HK-2 (cell line): ENCODE results near the gene ZNF341.

ENCODE experiments used
- DNase-seq: peaks from one replicate; pipeline ENCODE4 v3.0.0-alpha.2; 2018; ENCODE audit not compliant: unreplicated experiment

The ZNF341 gene

DNA sequence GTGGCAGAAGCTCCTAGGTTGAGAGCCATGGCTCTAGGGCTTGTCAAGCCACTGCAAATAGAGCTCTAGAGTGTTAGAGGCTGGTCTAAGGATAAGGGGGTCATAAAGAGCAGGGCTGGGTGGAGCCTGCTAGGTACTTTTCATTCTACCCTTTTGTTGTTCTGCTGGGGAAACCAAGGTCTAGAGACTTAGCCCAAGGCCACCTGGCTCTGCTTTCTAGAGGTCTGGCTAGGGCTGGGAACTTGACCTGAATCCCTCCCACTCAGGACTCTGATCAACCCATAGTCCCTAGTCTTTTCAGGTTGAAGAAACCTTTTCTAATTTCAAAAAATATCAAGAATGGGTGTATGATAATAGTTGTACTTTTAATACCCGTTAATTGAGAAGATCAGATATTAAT, 93.1 kb downstream of the ZNF341 start:
- no peak for DNase-seq

- no peak for DNase-seq
These were observed 93.8 kb downstream of the ZNF341 start for GRCh38 chr20:33825340-33826269.

DNA sequence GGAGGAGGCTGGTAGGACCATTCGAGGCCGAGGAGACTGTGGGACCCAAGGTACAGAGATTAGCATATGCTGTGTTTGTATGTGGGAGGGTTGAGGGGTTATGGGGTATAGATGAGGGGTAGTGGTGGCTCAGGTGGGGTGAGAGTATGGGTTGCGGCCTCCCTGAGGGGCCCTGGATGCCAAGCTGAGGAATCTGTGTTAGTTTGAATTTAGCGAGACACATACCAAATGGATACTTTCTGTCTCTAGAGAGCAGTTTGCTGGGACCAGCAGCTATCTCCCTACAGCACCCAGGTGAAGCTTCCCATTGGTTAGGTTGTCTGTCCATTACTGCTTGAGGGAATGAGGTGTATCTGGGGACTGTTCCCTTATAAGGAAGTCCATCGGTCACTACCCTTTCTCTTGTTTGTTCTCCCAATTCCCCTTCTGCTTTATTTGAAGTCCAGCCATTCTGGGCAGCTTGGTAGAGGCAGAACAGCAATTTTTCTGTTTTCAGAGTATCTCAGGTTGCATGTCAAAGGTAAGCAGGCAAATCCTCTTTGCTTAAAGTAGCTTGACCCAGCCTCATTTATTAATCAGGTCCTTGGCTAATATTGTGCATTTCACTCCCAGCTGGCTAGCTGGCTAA, 94.6 kb downstream of the ZNF341 start:
- DNase-seq = no peak

GRCh38 chr20:33827109-33827508, 95.3 kb downstream of the ZNF341 start:
- DNase-seq = no peak

DNA sequence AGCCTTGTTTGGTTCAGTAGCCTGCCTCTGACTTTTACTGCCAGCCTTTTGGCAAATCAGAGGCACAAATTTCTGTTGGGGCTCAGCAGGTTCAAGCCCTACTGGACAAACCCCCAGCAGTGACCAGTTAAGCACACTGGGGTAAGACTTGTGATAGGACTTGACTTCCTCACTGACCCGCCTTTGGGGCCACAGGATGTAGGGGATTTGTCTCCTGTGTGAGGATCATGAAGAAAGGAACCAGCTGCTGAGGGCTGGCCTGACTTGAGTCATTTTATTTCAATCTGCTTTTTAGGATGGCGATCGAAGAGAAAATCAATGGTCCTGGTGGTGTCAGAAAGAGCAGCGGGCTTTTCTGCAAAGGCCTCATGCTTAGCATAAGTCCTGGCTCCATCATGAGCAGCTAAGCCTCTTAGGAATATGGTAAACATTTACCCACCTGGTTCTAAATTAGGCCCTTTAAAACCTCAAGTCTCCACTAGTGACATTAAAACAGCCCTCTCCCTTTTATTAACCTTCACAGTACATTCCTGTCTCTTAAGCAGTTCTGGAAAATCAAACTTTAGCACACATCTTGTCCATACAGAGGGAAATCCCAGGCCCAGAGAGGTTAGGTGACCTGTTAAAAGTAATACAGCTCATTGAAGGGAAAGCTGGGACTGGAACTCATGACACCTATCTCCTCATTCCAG, 96.0 kb downstream of the ZNF341 start:
- DNase-seq = no peak

DNA sequence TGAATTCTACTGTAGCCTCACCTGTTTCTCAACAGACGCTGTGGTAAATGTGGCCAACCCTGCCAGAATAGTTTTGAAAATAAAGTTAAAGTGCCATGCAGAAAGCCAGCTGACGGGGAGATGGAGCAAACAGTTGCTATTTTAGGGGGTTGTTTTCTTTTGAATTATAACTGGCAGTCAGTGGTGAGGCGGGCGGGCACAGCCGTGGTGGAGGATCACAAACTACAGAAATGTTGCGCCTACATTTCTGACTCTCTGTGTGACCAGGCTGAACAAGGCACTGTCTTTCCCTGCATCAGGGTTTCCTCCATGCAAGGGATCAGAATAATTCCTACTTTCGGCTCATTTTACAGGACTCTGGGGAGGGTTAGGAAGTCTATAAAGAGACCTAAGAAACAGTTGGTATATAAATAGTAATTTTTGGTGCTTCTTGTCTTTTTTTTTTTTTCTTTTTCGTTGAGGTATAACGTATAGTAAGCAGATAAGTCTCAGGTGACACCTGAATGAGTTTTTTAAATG, 96.6 kb downstream of the ZNF341 start:
- DNase-seq = no peak

- no peak for DNase-seq
These were observed 97.3 kb downstream of the ZNF341 start for GRCh38 chr20:33828967-33829560.

DNA sequence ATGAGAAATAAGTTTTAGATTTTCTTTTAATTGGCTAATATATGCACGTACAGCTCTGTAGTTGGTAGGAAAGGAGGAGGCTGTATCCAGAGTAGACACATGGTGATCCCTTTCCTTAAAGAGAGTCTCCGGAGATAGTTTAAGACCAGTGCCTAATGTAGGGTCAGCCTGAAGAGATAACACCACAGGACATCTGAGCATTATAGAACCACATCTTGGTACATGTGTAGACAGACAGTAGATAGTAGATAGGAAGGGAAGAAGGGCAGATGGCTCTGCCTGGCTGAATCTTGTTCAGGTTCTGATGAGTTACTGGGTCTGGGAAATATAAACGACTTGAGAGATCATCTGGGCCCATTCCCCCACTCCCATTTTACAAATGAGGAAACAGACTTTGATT, 97.8 kb downstream of the ZNF341 start:
- no peak for DNase-seq

- no peak for DNase-seq
These were observed 98.6 kb downstream of the ZNF341 start for GRCh38 chr20:33830371-33830770.

- no peak for DNase-seq
These were observed 100.5 kb downstream of the ZNF341 start for GRCh38 chr20:33832103-33832804.

GRCh38 chr20:33833333-33833732, 101.5 kb downstream of the ZNF341 start:
- no peak for DNase-seq

DNA sequence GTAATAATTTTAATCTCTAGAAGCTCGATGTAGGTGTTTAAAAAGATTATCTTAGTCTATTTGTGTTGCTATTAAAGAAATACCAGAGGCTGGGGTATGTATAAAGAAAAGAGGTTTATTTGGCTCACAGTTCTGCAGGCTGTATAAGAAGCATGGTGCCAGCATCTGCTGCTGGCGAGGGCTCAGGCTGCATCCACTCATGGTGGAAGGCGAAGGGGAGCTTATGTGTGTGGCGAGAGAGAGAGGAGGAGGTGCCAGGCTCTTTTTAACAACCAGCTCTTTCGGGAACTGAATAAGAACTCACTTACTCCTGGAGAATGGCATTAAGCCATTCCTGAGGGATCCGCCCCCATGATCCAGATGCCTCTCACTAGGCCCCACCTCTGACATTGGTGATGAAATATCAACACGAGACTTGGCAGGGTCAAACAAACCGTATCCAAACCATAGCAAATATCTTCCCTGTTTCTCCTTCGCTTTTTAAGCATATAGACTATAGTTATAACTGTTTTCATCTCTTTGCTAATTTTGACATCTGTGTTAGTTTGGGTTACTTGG, 103.9 kb downstream of the ZNF341 start:
- no peak for DNase-seq

- DNase-seq = no peak
These were observed 104.5 kb downstream of the ZNF341 start for GRCh38 chr20:33836277-33836676.

GRCh38 chr20:33837096-33837830, 105.5 kb downstream of the ZNF341 start:
- no peak for DNase-seq

GRCh38 chr20:33838035-33838864, 106.5 kb downstream of the ZNF341 start:
- DNase-seq = no peak

- DNase-seq = no peak
These were observed 107.8 kb downstream of the ZNF341 start for GRCh38 chr20:33839591-33839990.

DNA sequence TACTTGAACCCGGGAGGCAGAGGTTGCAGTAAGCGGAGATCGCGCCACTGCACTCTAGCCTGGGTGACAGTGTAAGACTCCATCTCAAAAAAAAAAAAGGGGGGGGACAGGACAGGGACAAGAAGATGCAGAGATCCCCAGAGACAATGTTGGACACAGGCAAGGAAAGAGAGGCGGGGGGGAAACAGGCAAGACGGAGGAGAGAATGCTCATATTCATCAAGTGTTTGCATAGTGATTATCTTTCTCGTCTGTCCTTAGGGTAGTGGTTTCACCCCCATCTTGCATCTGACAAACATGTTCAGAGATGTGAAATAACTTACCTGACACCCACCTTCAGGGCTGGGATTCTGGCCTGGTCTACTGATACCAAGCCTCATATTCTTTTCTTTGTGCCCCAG, 108.4 kb downstream of the ZNF341 start:
- DNase-seq = no peak

- DNase-seq = no peak
These were observed 109.1 kb downstream of the ZNF341 start for GRCh38 chr20:33840759-33841435.

DNA sequence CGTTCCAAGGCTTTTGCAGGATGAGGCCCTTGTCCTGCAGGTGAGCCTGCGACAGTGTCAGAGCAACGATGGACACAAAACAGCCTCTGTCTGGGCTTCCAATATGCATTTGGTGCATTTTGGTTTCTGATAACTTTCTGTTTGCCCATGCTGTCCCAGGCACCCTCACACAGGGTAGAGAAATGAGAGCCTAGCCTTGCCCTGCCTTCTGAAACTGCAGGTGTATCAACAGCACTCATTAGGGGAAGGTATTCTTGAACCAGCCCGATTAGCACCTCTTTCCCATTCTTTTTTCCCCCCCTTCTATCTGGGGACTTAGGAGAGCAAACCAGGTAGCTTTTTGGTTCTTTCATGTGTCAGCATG, 109.6 kb downstream of the ZNF341 start:
- no peak for DNase-seq
